Measurements from ENCODE around the gene DDX1.

DNA sequence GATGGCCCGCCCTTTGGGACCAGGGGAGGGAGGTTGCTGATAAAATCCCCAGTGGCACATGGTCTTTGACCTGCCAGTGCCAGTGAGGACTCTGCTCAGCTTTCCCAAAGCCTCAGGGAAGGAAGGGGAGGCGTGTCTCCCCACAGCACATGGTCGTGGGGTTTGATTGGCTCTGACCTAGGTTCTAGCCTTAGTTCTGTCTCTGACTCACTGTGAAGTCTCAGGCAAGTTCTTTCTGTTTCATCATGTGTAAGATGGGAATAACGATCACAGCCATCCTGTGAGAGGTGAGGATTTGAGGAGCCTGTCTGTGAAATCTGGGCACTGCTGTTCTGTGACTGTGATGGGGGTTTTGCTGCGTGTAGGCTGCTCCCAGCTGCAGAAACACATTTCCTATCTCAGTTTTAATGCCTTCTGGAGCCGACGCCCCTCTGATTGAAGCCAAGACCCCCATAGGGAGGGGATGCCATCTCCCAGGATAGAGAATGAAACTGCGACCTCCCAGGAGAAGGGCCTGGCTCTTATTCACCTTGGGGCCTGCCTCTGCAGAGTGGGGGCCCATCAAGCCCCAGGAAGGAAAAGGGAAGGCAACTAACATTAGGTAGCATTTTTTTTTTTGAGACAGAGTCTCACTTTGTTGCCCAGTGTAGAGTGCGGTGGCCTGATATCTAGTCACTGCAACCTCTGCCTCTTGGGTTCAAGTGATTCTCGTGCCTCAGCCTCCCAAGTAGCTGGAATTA lies 84.0 kb downstream of the DDX1 start:
- TF ChIP-seq, protein P1, sequence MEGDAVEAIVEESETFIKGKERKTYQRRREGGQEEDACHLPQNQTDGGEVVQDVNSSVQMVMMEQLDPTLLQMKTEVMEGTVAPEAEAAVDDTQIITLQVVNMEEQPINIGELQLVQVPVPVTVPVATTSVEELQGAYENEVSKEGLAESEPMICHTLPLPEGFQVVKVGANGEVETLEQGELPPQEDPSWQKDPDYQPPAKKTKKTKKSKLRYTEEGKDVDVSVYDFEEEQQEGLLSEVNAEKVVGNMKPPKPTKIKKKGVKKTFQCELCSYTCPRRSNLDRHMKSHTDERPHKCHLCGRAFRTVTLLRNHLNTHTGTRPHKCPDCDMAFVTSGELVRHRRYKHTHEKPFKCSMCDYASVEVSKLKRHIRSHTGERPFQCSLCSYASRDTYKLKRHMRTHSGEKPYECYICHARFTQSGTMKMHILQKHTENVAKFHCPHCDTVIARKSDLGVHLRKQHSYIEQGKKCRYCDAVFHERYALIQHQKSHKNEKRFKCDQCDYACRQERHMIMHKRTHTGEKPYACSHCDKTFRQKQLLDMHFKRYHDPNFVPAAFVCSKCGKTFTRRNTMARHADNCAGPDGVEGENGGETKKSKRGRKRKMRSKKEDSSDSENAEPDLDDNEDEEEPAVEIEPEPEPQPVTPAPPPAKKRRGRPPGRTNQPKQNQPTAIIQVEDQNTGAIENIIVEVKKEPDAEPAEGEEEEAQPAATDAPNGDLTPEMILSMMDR (conservative IDR thresholded peaks at IDR 0.05; ENCODE audit: low read length) = no peak
- no peak for TF ChIP-seq EZH2phosphoT487 (IDR thresholded peaks at IDR 0.05; ENCODE audit: borderline replicate concordance)

Measured in Loucy (cell line).